Ectodermal cell (in vitro differentiated cells): ENCODE data around the gene BRINP3.

ENCODE experiments used
- H3K27ac ChIP-seq: 2 replicates; pipeline ENCODE4 v1.7.0; 2013; ENCODE audit warnings: mild to moderate bottlenecking, low read depth, low read length; ENCODE audit not compliant: insufficient read depth, poor library complexity, severe bottlenecking
- H3K27me3 ChIP-seq: 2 replicates; pipeline ENCODE4 v1.7.0; 2013; ENCODE audit warnings: mild to moderate bottlenecking, low read length; ENCODE audit not compliant: insufficient read depth, control insufficient read depth, poor library complexity, severe bottlenecking
- H3K36me3 ChIP-seq: one replicate; pipeline ENCODE4 v1.7.0; 2013; ENCODE audit warnings: low read length; ENCODE audit not compliant: control insufficient read depth, insufficient read depth
- H3K4me1 ChIP-seq: one replicate; pipeline ENCODE4 v1.7.0; 2013; ENCODE audit warnings: low read length; ENCODE audit not compliant: control insufficient read depth, insufficient read depth
- H3K4me3 ChIP-seq: 2 replicates; pipeline ENCODE4 v1.7.0; 2013; ENCODE audit warnings: low read depth, low read length, control low read depth; ENCODE audit not compliant: insufficient read depth
- H3K9me3 ChIP-seq: 2 replicates; pipeline ENCODE4 v1.7.0; 2013; ENCODE audit warnings: mild to moderate bottlenecking, low read length, moderate library complexity; ENCODE audit not compliant: control insufficient read depth
- WGBS, 2 experiments: methylation state at CpG; one replicate each; pipeline ENCODE4 v1.1.7; 2013; ENCODE audit warnings: missing lambda C conversion rate in 2 of 2; 5-methylcytosine and 5-hydroxymethylcytosine counted together

BRINP3 gene

DNA sequence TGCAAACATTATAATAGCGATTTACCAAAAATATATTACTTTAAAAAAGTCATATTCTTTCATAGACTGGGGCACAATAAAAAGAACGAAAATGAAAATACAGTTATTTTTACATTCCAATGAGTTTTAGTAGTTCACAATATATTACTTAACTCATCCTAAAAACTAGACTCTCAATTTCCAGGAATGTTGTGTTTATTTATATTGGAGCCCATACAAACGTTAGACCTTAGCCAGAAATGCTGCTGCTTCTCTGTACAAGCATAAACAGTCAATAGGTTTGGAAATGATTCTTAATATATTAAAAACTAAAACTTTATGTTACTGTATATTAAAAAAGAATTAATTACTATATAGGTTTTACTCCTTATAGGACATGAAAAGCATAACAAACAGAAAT lies 302.3 kb downstream of the BRINP3 start:
- WGBS, 2 experiments, result 100% methylated on average over 1 of the region's 3 CpGs; no CpG with 5 or more reads in 1 of the 2 experiments
- Histone ChIP-seq H3K27me3 (no peaks in the 10 kb centered on the region), H3K9me3 (no peaks in the 10 kb centered on the region), H3K36me3 (no peaks in the 10 kb centered on the region), H3K4me3 (no peak overlapping the region), H3K27ac (no peak overlapping the region), H3K4me1 (no peaks in the 10 kb centered on the region)

DNA sequence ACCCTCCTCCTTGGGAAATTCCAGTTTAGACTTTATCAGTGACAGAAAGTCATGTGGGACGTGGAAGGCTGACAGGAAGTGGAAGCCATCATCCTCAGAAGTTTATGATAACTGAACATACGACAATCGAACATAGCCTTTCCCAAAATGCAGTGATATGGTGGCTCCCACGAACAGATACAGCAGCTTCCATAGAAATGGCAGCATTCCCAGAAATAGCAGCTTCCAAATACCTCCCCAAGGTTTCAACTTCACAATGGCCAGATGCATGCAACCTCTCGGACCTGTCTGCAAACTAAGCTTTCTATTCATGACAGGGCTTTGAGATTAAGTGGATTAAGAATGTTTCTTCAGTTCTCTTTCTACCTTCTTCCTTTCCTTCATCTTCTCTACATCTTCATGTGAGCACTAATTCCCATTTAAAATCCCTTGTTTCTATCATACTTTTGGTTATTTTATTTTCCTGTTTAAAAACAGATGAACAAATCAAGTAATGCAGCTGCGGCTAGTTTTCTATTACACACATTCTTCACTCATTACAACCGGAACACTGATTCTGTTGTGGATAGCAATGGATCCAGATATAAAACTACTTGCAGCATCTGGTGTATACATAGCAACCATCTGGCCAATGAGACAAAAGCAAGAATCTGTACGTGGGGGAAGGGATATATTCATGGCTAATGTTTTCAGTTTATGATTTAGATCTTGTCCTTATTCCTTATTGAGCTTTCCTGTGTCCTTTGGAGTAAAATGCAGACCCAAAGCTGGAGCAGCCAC lies 304.8 kb downstream of the BRINP3 start:
- Histone ChIP-seq H3K27ac (no peak overlapping the region), H3K36me3 (no peaks in the 10 kb centered on the region), H3K4me3 (no peak overlapping the region), H3K4me1 (no peaks in the 10 kb centered on the region), H3K27me3 (no peaks in the 10 kb centered on the region), H3K9me3 (no peaks in the 10 kb centered on the region)
- WGBS, 2 experiments, result 87 to 90% methylated on average over 8 of the region's 8 CpGs

DNA sequence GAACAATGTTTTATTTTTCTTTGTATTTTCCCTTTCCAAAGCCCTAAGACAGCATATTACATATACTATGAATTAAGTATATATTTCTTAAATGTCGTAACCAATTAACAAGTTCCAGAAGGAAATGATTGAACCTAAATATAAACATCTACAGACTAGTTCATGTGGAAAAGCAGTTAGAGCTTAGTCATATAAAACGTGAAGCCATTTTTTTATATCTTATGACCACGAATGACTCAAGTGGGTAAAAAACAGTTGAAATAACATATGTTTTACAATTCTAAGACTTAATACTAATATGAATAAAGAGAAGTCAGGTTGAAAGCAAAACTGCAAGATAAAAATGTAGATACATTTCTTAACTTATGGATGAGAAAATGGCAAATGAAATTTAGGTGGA lies 307.3 kb downstream of the BRINP3 start:
- H3K4me3 ChIP-seq, result no peak overlapping the region
- H3K27ac ChIP-seq, result no peak overlapping the region
- 94% methylated on average over 2 of the region's 3 CpGs; no CpG with 5 or more reads in 1 of the 2 experiments for WGBS, 2 experiments

DNA sequence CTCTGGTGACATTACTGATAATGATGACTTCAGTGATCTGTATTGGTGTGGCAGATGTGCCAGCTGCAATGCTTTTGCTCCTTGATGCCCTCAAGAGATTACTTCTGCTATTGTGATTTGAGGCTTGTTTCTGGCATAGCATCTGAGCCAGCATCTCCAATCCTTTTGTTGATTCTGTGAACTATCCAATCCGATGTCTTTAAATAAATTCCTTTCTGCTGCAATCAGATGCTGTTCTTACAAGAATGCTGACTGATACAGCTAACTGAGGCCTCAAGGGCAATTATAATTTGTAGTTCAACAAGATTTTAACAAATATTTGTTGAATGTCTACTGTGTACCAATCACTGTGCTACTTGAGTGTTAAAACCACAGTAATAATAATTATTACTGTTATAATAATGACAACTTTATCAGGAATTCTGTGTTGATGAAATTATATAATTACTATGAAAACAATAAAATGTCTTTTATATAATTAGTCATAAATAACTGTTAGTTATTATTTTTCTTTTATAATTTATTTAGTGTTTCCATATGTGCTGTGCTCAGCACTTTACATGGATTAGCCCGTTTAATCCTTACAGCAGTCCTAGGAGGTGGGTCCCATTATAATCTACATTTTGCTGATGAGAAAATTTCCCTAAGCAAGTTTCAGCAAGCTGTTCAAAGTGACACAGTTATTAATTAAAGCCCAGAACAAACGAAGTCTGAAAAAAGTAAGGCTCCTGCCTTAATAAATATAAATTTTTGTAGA lies 308.2 kb downstream of the BRINP3 start:
- no peaks in the 10 kb centered on the region for H3K27me3 ChIP-seq

More for the DNA sequence above, 307.3 kb downstream of the BRINP3 start:
- H3K9me3 ChIP-seq, result no peaks in the 10 kb centered on the region
- no peaks in the 10 kb centered on the region for H3K4me1 ChIP-seq
- no peaks in the 10 kb centered on the region for H3K27me3 ChIP-seq
- no peaks in the 10 kb centered on the region for H3K36me3 ChIP-seq

DNA sequence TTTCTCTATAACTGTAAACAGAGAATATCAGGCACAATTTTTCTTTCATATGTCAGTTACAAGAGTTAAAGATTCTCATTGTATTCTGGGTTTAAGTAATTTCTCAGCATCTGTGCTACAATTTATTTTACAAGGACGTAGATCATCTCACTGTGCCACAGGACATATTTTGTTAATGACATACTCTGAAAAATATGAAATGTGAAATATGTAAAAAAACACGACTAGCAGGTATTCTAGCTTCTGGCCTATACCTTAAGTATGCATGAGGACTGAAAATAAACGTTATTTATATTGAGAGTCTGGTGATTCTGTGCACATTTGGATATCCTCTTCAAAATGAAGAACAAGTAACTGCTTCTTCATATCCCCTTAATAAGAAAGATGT lies 308.8 kb downstream of the BRINP3 start:
- H3K27me3 ChIP-seq, result no peaks in the 10 kb centered on the region
- H3K27ac ChIP-seq, result no peak overlapping the region
- WGBS, 2 experiments, result 92 to 94% methylated on average over 3 of the region's 3 CpGs
- H3K9me3 ChIP-seq, result no peaks in the 10 kb centered on the region
- H3K36me3 ChIP-seq, result no peaks in the 10 kb centered on the region
- H3K4me3 ChIP-seq, result no peak overlapping the region
- H3K4me1 ChIP-seq, result no peaks in the 10 kb centered on the region

More for the DNA sequence above, 308.2 kb downstream of the BRINP3 start:
- Histone ChIP-seq H3K4me3 (no peak overlapping the region), H3K27ac (no peak overlapping the region), H3K36me3 (no peaks in the 10 kb centered on the region), H3K4me1 (no peaks in the 10 kb centered on the region), H3K9me3 (no peaks in the 10 kb centered on the region)
- WGBS, 2 experiments, result 88 to 100% methylated on average over 2 of the region's 3 CpGs

DNA sequence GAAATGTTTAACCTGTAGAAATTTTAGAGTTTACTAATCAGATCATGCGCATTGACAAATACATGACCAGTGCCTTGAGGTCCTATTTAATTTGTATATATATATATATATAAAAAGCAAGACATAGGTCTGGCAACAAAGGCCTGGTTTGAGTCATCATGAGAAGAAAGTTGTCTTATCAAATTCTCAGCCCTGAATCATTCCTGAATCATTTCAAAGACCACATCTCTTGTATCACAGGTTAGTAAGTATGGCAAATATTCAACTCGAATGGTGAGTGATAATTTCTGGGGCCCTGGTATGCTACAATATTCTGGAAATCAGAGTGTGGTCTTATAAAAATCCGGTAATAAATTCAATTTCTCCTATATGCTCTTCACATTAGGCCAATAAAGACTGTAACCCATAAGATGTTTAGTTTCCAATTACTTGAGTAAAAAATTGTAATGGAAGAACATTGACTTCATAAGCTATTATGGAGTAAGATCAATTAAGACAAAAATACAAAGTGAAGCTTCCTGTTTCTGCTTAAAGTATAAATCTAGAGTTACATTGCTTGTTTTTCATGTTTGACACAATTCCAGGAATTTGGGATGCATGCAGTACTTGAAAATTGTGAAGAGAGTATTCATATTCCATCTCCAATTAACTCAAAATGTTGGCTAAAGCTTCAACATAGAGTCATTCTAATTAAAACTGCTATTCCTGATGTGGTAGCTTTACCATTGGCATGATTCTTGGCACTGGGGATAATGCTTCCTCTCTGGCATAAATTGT lies 309.4 kb downstream of the BRINP3 start:
- WGBS, 2 experiments, result 92% methylated on average over 2 of the region's 3 CpGs; no CpG with 5 or more reads in 1 of the 2 experiments
- no peaks in the 10 kb centered on the region for H3K9me3 ChIP-seq
- no peak overlapping the region for H3K27ac ChIP-seq
- H3K36me3 ChIP-seq, result no peaks in the 10 kb centered on the region
- H3K4me1 ChIP-seq, result no peaks in the 10 kb centered on the region
- no peak overlapping the region for H3K4me3 ChIP-seq
- H3K27me3 ChIP-seq, result no peaks in the 10 kb centered on the region

DNA sequence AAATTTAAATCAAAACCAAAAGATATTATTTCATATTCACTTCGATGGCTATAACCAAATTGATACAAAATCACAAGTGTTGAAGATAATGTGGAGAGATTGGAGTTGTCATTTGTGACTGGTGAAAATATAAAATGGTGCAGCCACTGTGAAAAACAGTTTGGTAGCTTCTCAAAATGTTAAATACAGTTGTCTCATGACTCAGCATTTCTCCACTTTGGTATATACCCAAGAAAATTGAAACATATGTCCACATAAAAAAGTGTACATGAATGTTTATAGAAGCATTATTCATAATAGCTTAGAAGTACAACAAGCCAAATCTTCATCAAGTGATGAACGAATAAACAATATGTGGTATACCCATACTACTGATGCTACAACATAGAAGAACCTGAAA lies 318.5 kb downstream of the BRINP3 start:
- Histone ChIP-seq H3K27ac (no peak overlapping the region), H3K27me3 (no peaks in the 10 kb centered on the region), H3K9me3 (no peaks in the 10 kb centered on the region), H3K4me1 (no peaks in the 10 kb centered on the region), H3K36me3 (no peaks in the 10 kb centered on the region), H3K4me3 (no peak overlapping the region)
- WGBS, 2 experiments, result 79% methylated on average over 2 of the region's 2 CpGs; no CpG with 5 or more reads in 1 of the 2 experiments

DNA sequence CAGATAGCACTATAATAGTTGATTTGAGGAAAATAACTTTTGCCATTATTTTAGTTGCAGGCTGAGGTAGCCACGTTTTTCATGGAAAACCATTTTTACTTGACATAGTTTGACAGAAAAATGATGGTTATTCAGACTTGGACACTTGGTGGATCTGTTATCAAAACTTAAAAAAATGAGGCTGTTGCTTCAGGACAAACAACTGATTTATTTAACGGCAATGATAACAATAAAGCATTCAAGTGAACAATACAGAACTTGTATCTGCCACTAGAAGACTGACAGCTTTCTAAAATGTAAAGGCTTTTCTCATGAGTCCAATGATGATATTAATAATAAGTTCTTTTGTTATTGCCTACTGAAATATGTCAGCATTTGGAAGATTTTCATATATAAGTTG lies 322.9 kb downstream of the BRINP3 start:
- H3K4me3 ChIP-seq, result no peak overlapping the region
- WGBS, 2 experiments, result 86 to 87% methylated on average over 2 of the region's 2 CpGs
- no peaks in the 10 kb centered on the region for H3K9me3 ChIP-seq
- no peak overlapping the region for H3K27ac ChIP-seq
- no peaks in the 10 kb centered on the region for H3K4me1 ChIP-seq
- no peaks in the 10 kb centered on the region for H3K36me3 ChIP-seq
- H3K27me3 ChIP-seq, result no peaks in the 10 kb centered on the region

DNA sequence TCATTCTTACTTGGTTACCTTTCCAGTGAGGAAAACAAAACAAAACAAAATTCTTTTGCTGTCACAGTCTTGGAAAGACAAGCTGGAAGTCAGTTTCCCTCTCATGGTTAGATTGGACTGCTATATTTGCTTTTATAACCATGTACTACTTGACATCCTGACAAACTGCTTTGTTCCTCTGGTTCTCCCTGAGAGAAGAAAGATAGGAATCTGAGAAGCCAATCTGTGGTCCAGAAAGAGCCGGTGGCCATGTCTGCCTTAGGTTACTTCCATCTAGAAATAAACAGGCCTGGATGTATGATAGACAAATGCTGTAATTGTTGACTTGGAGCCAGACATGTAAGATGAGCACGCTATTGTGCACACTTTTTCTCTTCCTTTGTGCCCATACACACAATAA lies 330.0 kb downstream of the BRINP3 start:
- Histone ChIP-seq H3K4me1 (no peaks in the 10 kb centered on the region), H3K36me3 (no peaks in the 10 kb centered on the region), H3K27ac (no peak overlapping the region), H3K27me3 (no peaks in the 10 kb centered on the region), H3K9me3 (no peaks in the 10 kb centered on the region), H3K4me3 (no peak overlapping the region)
- 88 to 90% methylated on average over 2 of the region's 2 CpGs for WGBS, 2 experiments

DNA sequence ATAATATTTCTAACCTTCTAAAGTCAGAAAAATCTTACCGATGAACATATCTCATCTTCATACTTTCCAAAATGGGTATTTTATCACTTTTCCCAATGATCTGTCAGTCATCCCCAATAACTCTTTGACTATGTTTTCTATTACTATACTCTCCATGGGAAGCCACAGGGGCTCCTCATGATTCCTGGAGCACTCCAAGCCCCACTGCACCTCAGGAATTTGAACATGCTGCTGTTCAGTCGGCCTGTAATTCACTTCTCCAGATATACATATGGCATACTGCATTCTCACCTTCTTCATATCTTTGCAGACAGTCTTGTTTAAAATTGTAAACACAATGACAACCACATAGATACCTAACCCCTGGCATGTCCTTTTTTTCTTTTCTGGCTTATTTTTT lies 333.0 kb downstream of the BRINP3 start:
- Histone ChIP-seq H3K9me3 (no peaks in the 10 kb centered on the region), H3K36me3 (no peaks in the 10 kb centered on the region), H3K27me3 (no peaks in the 10 kb centered on the region), H3K27ac (no peak overlapping the region), H3K4me3 (no peak overlapping the region), H3K4me1 (no peaks in the 10 kb centered on the region)
- 88 to 89% methylated on average over 2 of the region's 2 CpGs for WGBS, 2 experiments
